DMS53 treated with DMSO at 0.1 percent for 48 hours (cell line): ENCODE results near the gene TRIM56.
"Not testable (repeated sequence)": the region's sequence is repeated elsewhere in the genome, so short reads cannot be mapped to it uniquely, and the experiment has no call there.

Experiments used
- DNase-seq: peaks from one replicate; lab custom pipeline; 2025; ENCODE audit not compliant: unreplicated experiment; lab: John Stamatoyannopoulos, UW

TRIM56 gene

GRCh38 chr7:101085162-101085964, at the start of gene TRIM56:
Gene TRIM56 (plus strand): TSS chr7:101085481. CDS start chr7:101087313, 1,832 bp downstream.
- DNase-seq, result peak; percentile 80

GRCh38 chr7:101035941-101036340, 49.3 kb upstream of the TRIM56 start:
- no peak for DNase-seq

GRCh38 chr7:101041283-101041682, 44.0 kb upstream of the TRIM56 start:
- not testable (repeated sequence) for DNase-seq

GRCh38 chr7:101058355-101058754, 26.9 kb upstream of the TRIM56 start:
- DNase-seq, result peak; percentile 2

- DNase-seq, result no peak
Observed at GRCh38 chr7:101059620-101059942, 25.7 kb upstream of the TRIM56 start.

- no peak for DNase-seq
Observed at GRCh38 chr7:101060992-101061391, 24.3 kb upstream of the TRIM56 start.

- not testable (repeated sequence) for DNase-seq
Observed at GRCh38 chr7:101064176-101064550, 21.1 kb upstream of the TRIM56 start.

GRCh38 chr7:101065162-101065561, 20.1 kb upstream of the TRIM56 start:
- DNase-seq, result not testable (repeated sequence)

GRCh38 chr7:101066141-101066832, 19.0 kb upstream of the TRIM56 start:
- DNase-seq, result no peak

- no peak for DNase-seq
Observed at GRCh38 chr7:101066833-101067177, 18.5 kb upstream of the TRIM56 start.

- no peak for DNase-seq
Observed at GRCh38 chr7:101068401-101068800, 16.9 kb upstream of the TRIM56 start.

- DNase-seq, result not testable (repeated sequence)
Observed at GRCh38 chr7:101071362-101072104, 13.7 kb upstream of the TRIM56 start.

- no peak for DNase-seq
Observed at GRCh38 chr7:101075646-101076045, 9.6 kb upstream of the TRIM56 start.

- DNase-seq, result not testable (repeated sequence)
Observed at GRCh38 chr7:101076183-101076582, 9.1 kb upstream of the TRIM56 start.

GRCh38 chr7:101077303-101078086, 7.8 kb upstream of the TRIM56 start:
- peak; percentile 75 for DNase-seq

GRCh38 chr7:101081432-101081831, 3.8 kb upstream of the TRIM56 start:
- no peak for DNase-seq

- DNase-seq, result no peak
Observed at GRCh38 chr7:101084865-101085161, 468 bp upstream of the TRIM56 start.

GRCh38 chr7:101087334-101088068, 2.2 kb downstream of the TRIM56 start:
- DNase-seq, result no peak

GRCh38 chr7:101088069-101088425, 2.8 kb downstream of the TRIM56 start:
- no peak for DNase-seq

- no peak for DNase-seq
Observed at GRCh38 chr7:101088858-101089529, 3.7 kb downstream of the TRIM56 start.
